Kidney epithelial cell (primary cell): Measurements from ENCODE around the gene OLIG1. TPM values are rescaled to one million over a fixed set of nuclear protein-coding genes. Genes with fewer than 3 reads are reported as not detected.

ENCODE experiments used
- DNase-seq: peaks from one replicate; pipeline ENCODE4 v3.0.0-alpha.2; 2010; ENCODE audit warnings: low read depth
- H3K27me3 ChIP-seq: 2 replicates; pipeline ENCODE4 v1.6.0; 2011; ENCODE audit warnings: low read length; ENCODE audit not compliant: control insufficient read depth, insufficient read depth
- H3K36me3 ChIP-seq: 2 replicates; pipeline ENCODE4 v1.5.1; 2011; ENCODE audit warnings: low read length; ENCODE audit not compliant: control insufficient read depth, insufficient read depth
- H3K4me3 ChIP-seq: 2 replicates; pipeline ENCODE4 v1.5.1; 2011; ENCODE audit warnings: low read depth, mild to moderate bottlenecking, control low read depth, low read length
- CTCF ChIP-seq: IDR thresholded peaks from 2 replicates; pipeline ENCODE4 v1.5.1; 2011; ENCODE audit warnings: mild to moderate bottlenecking, moderate library complexity, low read length, control low read depth, inconsistent platforms; ENCODE audit not compliant: insufficient read depth, poor library complexity, severe bottlenecking
- total RNA-seq: library from RNA; depleted of rRNA; stranded (reverse); fragments of >200 nt; gene quantifications from 2 replicates; pipeline ENCODE4 v1.2.3, GENCODE V29; 2015

OLIG1 gene
- total RNA-seq, 1 donor from 2014 or later: not detected

- DNase-seq: no peak
- TF ChIP-seq CTCF: no peak
These were observed 40.5 kb upstream of the OLIG1 start for GRCh38 chr21:33029385-33029921.

GRCh38 chr21:33029975-33030461 is 39.9 kb upstream of the OLIG1 start:
- no peak for DNase-seq
- Histone ChIP-seq H3K4me3 (no peak overlapping the region), H3K27me3 (peaks cover 96% of the 10 kb centered on the region), H3K36me3 (no peaks in the 10 kb centered on the region)
- no peak for TF ChIP-seq CTCF

More at GRCh38 chr21:33029385-33029921, 40.5 kb upstream of the OLIG1 start:
- Histone ChIP-seq H3K4me3 (no peak overlapping the region), H3K27me3 (peaks cover 96% of the 10 kb centered on the region), H3K36me3 (no peaks in the 10 kb centered on the region)

GRCh38 chr21:33030633-33031032 is 39.3 kb upstream of the OLIG1 start:
- Histone ChIP-seq H3K27me3 (peaks cover 94% of the 10 kb centered on the region), H3K36me3 (no peaks in the 10 kb centered on the region), H3K4me3 (no peak overlapping the region)
- DNase-seq: no peak
- TF ChIP-seq CTCF: no peak

- no peak overlapping the region for H3K4me3 ChIP-seq
- H3K27me3 ChIP-seq: peaks cover 87% of the 10 kb centered on the region
- DNase-seq: no peak
- TF ChIP-seq CTCF: no peak
- H3K36me3 ChIP-seq: no peaks in the 10 kb centered on the region
These were observed 38.6 kb upstream of the OLIG1 start for GRCh38 chr21:33031152-33031911.

- no peak for DNase-seq
- Histone ChIP-seq H3K4me3 (no peak overlapping the region), H3K36me3 (no peaks in the 10 kb centered on the region), H3K27me3 (peaks cover 77% of the 10 kb centered on the region)
- TF ChIP-seq CTCF: no peak
These were observed 37.4 kb upstream of the OLIG1 start for GRCh38 chr21:33032434-33033047.
